CD4-positive, alpha-beta T cell treated with Interleukin-15 for 1 hour (primary cell): ENCODE results near the gene SPDEF.

ENCODE experiments used
- DNase-seq: peaks from one replicate; pipeline ENCODE4 v3.0.0-alpha.2; 2020

SPDEF gene

GRCh38 chr6:34583461-34583860, 27.3 kb upstream of the SPDEF start:
- DNase-seq: no peak

- no peak for DNase-seq
These were observed 25.4 kb upstream of the SPDEF start for GRCh38 chr6:34581561-34581920.

- no peak for DNase-seq
These were observed 24.8 kb upstream of the SPDEF start for GRCh38 chr6:34580707-34581560.

- DNase-seq: no peak
These were observed 22.5 kb upstream of the SPDEF start for GRCh38 chr6:34578445-34579262.

- DNase-seq: no peak
These were observed 20.3 kb upstream of the SPDEF start for GRCh38 chr6:34576286-34576955.

GRCh38 chr6:34575326-34575725, 19.2 kb upstream of the SPDEF start:
- DNase-seq: no peak

- no peak for DNase-seq
These were observed 18.6 kb upstream of the SPDEF start for GRCh38 chr6:34574647-34575293.

- no peak for DNase-seq
These were observed 17.5 kb upstream of the SPDEF start for GRCh38 chr6:34573567-34574183.

GRCh38 chr6:34572585-34572984, 16.5 kb upstream of the SPDEF start:
- DNase-seq: no peak

- no peak for DNase-seq
These were observed 15.9 kb upstream of the SPDEF start for GRCh38 chr6:34572021-34572420.

- no peak for DNase-seq
These were observed 15.3 kb upstream of the SPDEF start for GRCh38 chr6:34571388-34571787.

GRCh38 chr6:34570066-34570833, 14.1 kb upstream of the SPDEF start:
- DNase-seq: no peak

GRCh38 chr6:34569361-34569973, 13.3 kb upstream of the SPDEF start:
- DNase-seq: no peak

- no peak for DNase-seq
These were observed 12.4 kb upstream of the SPDEF start for GRCh38 chr6:34568341-34569201.

GRCh38 chr6:34566830-34567546, 10.9 kb upstream of the SPDEF start:
- DNase-seq: no peak

- DNase-seq: no peak
These were observed 9.6 kb upstream of the SPDEF start for GRCh38 chr6:34565722-34566137.

- DNase-seq: no peak
These were observed 8.1 kb upstream of the SPDEF start for GRCh38 chr6:34564181-34564580.

GRCh38 chr6:34563513-34563870, 7.4 kb upstream of the SPDEF start:
- no peak for DNase-seq

GRCh38 chr6:34562861-34563512, 6.9 kb upstream of the SPDEF start:
- DNase-seq: no peak
